ENCODE results near the gene RAI14.
"Not testable (repeated sequence)": the region's sequence is repeated elsewhere in the genome, so short reads cannot be mapped to it uniquely, and the experiment has no call there.

The RAI14 gene

GRCh38 chr5:34701442-34701841, 45.3 kb downstream of the RAI14 start:
- not testable (repeated sequence) for DNase-seq

- DNase-seq = no peak
These were observed 47.9 kb downstream of the RAI14 start for GRCh38 chr5:34703767-34704713.

- no peak for DNase-seq
These were observed 50.0 kb downstream of the RAI14 start for GRCh38 chr5:34706084-34706483.

- DNase-seq = no peak
These were observed 51.5 kb downstream of the RAI14 start for GRCh38 chr5:34707451-34708107.

GRCh38 chr5:34708777-34709176, 52.6 kb downstream of the RAI14 start:
- DNase-seq = peak; percentile 47

- DNase-seq = peak; percentile 92
These were observed 53.9 kb downstream of the RAI14 start for GRCh38 chr5:34709861-34710673.

- no peak for DNase-seq
These were observed 56.4 kb downstream of the RAI14 start for GRCh38 chr5:34712565-34712964.

- DNase-seq = peak; percentile 71
These were observed 59.6 kb downstream of the RAI14 start for GRCh38 chr5:34715711-34716110.

GRCh38 chr5:34716986-34717385, 60.9 kb downstream of the RAI14 start:
- DNase-seq = peak; percentile 60

GRCh38 chr5:34717426-34718327, 61.5 kb downstream of the RAI14 start:
- DNase-seq = peak; percentile 99

- peak; percentile 36 for DNase-seq
These were observed 62.4 kb downstream of the RAI14 start for GRCh38 chr5:34718516-34718915.

GRCh38 chr5:34719029-34719428, 62.9 kb downstream of the RAI14 start:
- no peak for DNase-seq

- DNase-seq = no peak
These were observed 65.2 kb downstream of the RAI14 start for GRCh38 chr5:34721327-34721726.

GRCh38 chr5:34722183-34722582, 66.1 kb downstream of the RAI14 start:
- DNase-seq = no peak

- no peak for DNase-seq
These were observed 68.6 kb downstream of the RAI14 start for GRCh38 chr5:34724741-34725140.

- DNase-seq = not testable (repeated sequence)
These were observed 71.1 kb downstream of the RAI14 start for GRCh38 chr5:34727166-34727749.

- no peak for DNase-seq
These were observed 72.1 kb downstream of the RAI14 start for GRCh38 chr5:34728236-34728635.

GRCh38 chr5:34731435-34732232, 75.5 kb downstream of the RAI14 start:
- no peak for DNase-seq

GRCh38 chr5:34734326-34734725, 78.2 kb downstream of the RAI14 start:
- peak; percentile 47 for DNase-seq

GRCh38 chr5:34735491-34736426, 79.6 kb downstream of the RAI14 start:
- no peak for DNase-seq

Measured in EL (cell line).